Measurements from ENCODE around the gene CD274.

Gene CD274

DNA sequence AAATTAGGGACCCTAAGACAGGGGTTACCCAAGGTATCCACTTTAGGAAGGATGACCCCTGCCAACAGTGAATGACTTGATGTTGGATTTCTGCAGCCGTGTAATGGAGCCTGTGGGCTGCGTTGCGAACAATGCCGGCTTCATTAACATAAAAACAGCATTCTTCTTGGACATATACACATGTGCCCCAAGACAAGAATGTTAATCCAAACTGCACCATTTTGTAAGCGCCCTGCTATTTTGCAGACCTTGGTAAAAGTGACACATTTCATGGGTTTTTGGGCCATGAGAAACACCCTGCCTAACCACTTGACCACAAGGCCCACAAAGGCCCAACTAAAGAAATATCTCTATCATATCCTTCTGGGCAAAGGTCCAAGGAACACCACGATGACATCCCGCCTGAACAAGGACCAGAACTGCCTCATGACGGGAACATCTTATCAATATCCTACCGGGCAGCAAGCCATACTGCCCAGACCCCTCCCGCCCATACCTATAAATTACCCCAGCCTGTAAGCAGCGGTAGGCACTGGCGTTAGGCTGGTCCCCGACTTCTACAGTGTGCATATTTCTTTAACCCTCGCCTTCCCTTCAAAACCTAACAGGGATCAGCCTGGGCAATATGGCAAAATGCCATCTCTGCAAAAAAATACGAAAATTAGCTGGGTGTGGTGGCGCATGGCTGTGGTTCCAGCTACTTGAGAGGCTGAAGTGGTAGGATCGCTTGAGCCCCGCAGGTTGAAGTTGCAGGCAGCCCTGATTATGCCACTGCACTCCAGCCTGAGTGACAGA is 50.3 kb downstream of the CD274 start:
- Histone ChIP-seq H3K4me3 (ENCODE audit: low read depth in 1 of 2, low read length in 1 of 2) (no peak overlapping the region), H3K4me1 (ENCODE audit: control insufficient read depth in 1 of 2, insufficient read depth in 1 of 2, low read depth in 1 of 2, low read length in 1 of 2) (no peaks in the 10 kb centered on the region), H3K27me3 (peaks cover 15% of the 10 kb centered on the region), H3K27ac (no peak overlapping the region), H3K9me3 (no peaks in the 10 kb centered on the region), H3K36me3 (no peaks in the 10 kb centered on the region)
- TF ChIP-seq, protein P1, sequence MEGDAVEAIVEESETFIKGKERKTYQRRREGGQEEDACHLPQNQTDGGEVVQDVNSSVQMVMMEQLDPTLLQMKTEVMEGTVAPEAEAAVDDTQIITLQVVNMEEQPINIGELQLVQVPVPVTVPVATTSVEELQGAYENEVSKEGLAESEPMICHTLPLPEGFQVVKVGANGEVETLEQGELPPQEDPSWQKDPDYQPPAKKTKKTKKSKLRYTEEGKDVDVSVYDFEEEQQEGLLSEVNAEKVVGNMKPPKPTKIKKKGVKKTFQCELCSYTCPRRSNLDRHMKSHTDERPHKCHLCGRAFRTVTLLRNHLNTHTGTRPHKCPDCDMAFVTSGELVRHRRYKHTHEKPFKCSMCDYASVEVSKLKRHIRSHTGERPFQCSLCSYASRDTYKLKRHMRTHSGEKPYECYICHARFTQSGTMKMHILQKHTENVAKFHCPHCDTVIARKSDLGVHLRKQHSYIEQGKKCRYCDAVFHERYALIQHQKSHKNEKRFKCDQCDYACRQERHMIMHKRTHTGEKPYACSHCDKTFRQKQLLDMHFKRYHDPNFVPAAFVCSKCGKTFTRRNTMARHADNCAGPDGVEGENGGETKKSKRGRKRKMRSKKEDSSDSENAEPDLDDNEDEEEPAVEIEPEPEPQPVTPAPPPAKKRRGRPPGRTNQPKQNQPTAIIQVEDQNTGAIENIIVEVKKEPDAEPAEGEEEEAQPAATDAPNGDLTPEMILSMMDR (IDR thresholded peaks at IDR 0.05) = no peak

DNA sequence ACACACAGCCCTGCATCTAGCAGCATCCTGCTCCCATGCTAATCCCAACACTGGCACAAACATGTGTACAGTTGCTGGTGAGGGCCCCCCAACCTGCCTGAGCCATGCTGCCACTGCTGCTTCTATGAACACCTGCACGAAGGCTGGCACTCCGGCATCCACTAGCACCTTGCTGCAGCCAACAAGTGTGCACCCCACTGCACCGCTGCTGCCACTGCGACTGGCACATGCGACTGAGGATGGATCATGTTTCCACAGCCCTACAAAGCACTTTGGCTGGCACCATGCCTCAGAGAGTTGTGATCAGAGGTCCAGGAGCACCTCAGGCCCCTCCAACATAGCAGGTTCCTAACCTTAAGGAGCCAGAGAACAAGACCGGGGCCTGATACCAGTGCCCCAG is 52.2 kb downstream of the CD274 start:
- H3K4me1 ChIP-seq (ENCODE audit: control insufficient read depth in 1 of 2, insufficient read depth in 1 of 2, low read depth in 1 of 2, low read length in 1 of 2) = no peaks in the 10 kb centered on the region
- H3K27ac ChIP-seq = no peak overlapping the region
- peaks cover 15% of the 10 kb centered on the region for H3K27me3 ChIP-seq
- H3K36me3 ChIP-seq = no peaks in the 10 kb centered on the region
- no peaks in the 10 kb centered on the region for H3K9me3 ChIP-seq
- no peak overlapping the region for H3K4me3 ChIP-seq (ENCODE audit: low read depth in 1 of 2, low read length in 1 of 2)
- TF ChIP-seq, protein P1 (IDR thresholded peaks at IDR 0.05) = no peak

DNA sequence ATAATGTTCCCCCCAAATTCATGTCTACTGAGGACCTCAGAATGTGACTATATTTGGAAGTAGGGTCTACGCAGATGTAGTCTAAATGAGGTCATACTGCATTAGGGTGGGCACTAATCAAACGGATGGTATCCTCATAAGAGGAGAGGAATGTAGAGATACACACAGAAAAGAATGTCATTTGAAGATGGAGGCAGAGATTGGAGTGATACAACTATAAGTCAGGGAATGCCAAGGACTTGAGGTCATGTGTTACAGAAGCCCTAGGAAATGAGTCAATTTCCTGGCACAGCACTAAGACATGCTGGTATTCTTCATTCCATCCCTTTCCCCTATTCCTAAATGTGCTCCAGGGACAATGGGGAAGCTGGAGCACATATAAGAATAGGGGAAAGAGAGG is 59.2 kb downstream of the CD274 start:
- H3K4me1 ChIP-seq (ENCODE audit: control insufficient read depth in 1 of 2, insufficient read depth in 1 of 2, low read depth in 1 of 2, low read length in 1 of 2) = peaks cover 0 to 15% of the 10 kb centered on the region in 2 experiments
- TF ChIP-seq, protein P1 (IDR thresholded peaks at IDR 0.05) = no peak
- H3K27ac ChIP-seq = peak overlapping the region; percentile 57
- H3K9me3 ChIP-seq = no peaks in the 10 kb centered on the region
- no peaks in the 10 kb centered on the region for H3K27me3 ChIP-seq
- no peaks in the 10 kb centered on the region for H3K36me3 ChIP-seq
- no peak overlapping the region for H3K4me3 ChIP-seq (ENCODE audit: low read depth in 1 of 2, low read length in 1 of 2)

DNA sequence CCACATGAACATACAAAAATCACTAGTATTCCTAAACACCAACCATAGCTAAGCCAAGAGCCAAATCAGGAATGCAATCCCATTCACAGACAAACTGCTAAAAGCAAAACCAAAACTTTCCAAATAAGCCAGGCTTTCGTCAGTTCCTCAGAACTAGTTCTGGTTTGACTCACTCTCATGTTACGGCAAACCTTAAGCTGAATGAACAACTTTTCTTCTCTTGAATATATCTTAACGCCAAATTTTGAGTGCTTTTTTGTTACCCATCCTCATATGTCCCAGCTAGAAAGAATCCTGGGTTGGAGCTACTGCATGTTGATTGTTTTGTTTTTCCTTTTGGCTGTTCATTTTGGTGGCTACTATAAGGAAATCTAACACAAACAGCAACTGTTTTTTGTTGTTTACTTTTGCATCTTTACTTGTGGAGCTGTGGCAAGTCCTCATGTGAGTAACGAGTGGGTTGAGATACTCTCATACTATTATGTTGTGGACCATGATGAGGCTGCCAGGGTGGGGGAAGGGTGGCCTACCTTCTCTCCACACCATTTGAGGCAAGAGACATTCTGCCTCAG is 60.1 kb downstream of the CD274 start, which contains the start of gene PDCD1LG2:
Gene PDCD1LG2 (plus strand): TSS at position 172 of the 572 bp plus-strand sequence. CDS start 12,016 bp downstream, outside the sequence.
- Histone ChIP-seq H3K27me3 (no peaks in the 10 kb centered on the region), H3K9me3 (no peaks in the 10 kb centered on the region), H3K36me3 (no peaks in the 10 kb centered on the region), H3K27ac (peak within 1 kb of the TSS; percentile 57), H3K4me1 (ENCODE audit: control insufficient read depth in 1 of 2, insufficient read depth in 1 of 2, low read depth in 1 of 2, low read length in 1 of 2) (peaks cover 0 to 15% of the 10 kb centered on the region in 2 experiments), H3K4me3 (ENCODE audit: low read depth in 1 of 2, low read length in 1 of 2) (peak within 1 kb of the TSS in 1 of 2 experiments; percentile 3)
- TF ChIP-seq, protein P1 (IDR thresholded peaks at IDR 0.05) = no peak

DNA sequence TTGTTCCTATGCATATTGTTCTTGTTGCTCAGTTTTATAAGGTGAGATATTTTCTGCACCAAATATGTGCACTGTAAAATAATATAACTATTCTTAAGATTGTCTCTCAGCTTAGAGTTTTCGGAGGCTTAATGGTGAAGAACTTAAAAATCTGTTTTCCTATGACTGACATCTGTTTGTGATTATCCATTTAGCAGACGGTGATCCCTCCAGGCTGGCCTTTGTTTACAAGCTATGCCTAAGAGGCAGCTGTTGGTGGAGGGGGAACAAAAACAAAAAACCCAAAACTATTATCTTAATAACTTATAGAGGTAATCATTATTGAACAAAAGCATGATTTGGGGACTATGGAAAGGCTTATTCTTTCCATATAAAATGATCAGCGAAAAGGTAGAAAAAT is 60.6 kb downstream of the CD274 start:
- TF ChIP-seq, protein P1 (IDR thresholded peaks at IDR 0.05) = no peak
- Histone ChIP-seq H3K9me3 (no peaks in the 10 kb centered on the region), H3K27ac (peak overlapping the region; percentile 57), H3K27me3 (no peaks in the 10 kb centered on the region), H3K4me3 (ENCODE audit: low read depth in 1 of 2, low read length in 1 of 2) (no peak overlapping the region), H3K36me3 (no peaks in the 10 kb centered on the region), H3K4me1 (ENCODE audit: control insufficient read depth in 1 of 2, insufficient read depth in 1 of 2, low read depth in 1 of 2, low read length in 1 of 2) (peaks cover 0 to 15% of the 10 kb centered on the region in 2 experiments)

Measured in neutrophil (primary cell).